Right lobe of liver (tissue), 6 donors: Measurements from ENCODE around the gene MON2. TPM values are rescaled to one million over a fixed set of nuclear protein-coding genes. Genes with fewer than 3 reads are reported as not detected.

Experiments
- ATAC-seq, 4 donors: fragments of 200-7000 bp; cut with Tn5 transposase; one replicate each; pipeline ENCODE4 v1.9.1; 2020; ENCODE audit warnings: mild to moderate bottlenecking in 4 of 4, moderate library complexity in 4 of 4
- DNase-seq, 3 donors: peaks; one replicate each; pipeline ENCODE4 v3.0.0-alpha.2; 2020
- H3K27ac ChIP-seq, 3 donors: fragments of 200-600 bp; one replicate each; pipeline ENCODE4 v1.8.0; 2022
- H3K27me3 ChIP-seq, 2 donors: fragments of 200-600 bp; one replicate each; pipeline ENCODE4 v1.8.0; 2022
- H3K36me3 ChIP-seq, 4 donors: fragments of 200-600 bp; sonication (generic) in 1 of 4; one replicate each; pipeline versions ENCODE4 v1.5.1 to v1.8.0; 2017 to 2022; ENCODE audit warnings: control low read depth in 1 of 4
- H3K4me1 ChIP-seq, 4 donors: fragments of 200-600 bp; sonication (generic) in 1 of 4; one replicate each; pipeline versions ENCODE4 v1.5.1 to v1.8.0; 2017 to 2022; ENCODE audit warnings: control low read depth in 1 of 4
- H3K4me3 ChIP-seq, 3 donors: fragments of 200-600 bp; one replicate each; pipeline ENCODE4 v1.8.0; 2022
- H3K9me3 ChIP-seq, 4 donors: fragments of 200-600 bp; sonication (generic) in 1 of 4; one replicate each; pipeline versions ENCODE4 v1.5.1 to v1.8.0; 2017 to 2022; ENCODE audit warnings: control low read depth in 1 of 4
- POLR2A ChIP-seq: fragments of 450-650 bp; IDR thresholded peaks from one replicate; pipeline ENCODE4 v1.6.1; 2017; ENCODE audit warnings: antibody characterized with exemption, mild to moderate bottlenecking
- WGBS: methylation state at CpG from one replicate; pipeline ENCODE4 v1.1.6; 2018; ENCODE audit warnings: low coverage, low lambda C conversion rate; ENCODE audit not compliant: insufficient coverage; ENCODE audit errors: missing lambda C conversion rate; 5-methylcytosine and 5-hydroxymethylcytosine counted together
- intact Hi-C, 2 donors: fragments of 100-400 bp; cut with DNase I; formaldehyde crosslinking; loops; one replicate each; pipeline versions ENCODE4 v1.11.2 to v1.14.1; 2022
- total RNA-seq, 6 experiments: library from RNA; depleted of rRNA in 2 of 6; stranded (reverse); fragments of >200 nt in 2 of 6; fragmentation: NEBNext Ultra II Directional in 3 of 6; extraction: Animal tissue kit (Norgen Biotek cat#: 25700) in 3 of 6; gene quantifications; one replicate each; pipeline versions ENCODE4 v1.1.0 to v1.2.4, GENCODE V29; 2016 to 2023
- TF ChIP-seq, protein P1 (sequence below), 4 donors: fragments of 200-600 bp in 3 of 4; fragments of 450-650 bp in 1 of 4; IDR thresholded peaks; one replicate each; pipeline versions ENCODE4 v1.5.1 to v1.8.0; 2016 to 2022; ENCODE audit warnings: antibody characterized with exemption in 4 of 4, mild to moderate bottlenecking in 2 of 4
- donor health status: DM: no; HTN: yes; CAD: no.
- donor health status: DM: no; HTN: no; CAD: no.
- donor health status: DM: no; HTN: no; CAD: no.
- donor health status: DM: no; HTN: yes; CAD: no.
- donor health status: DM: no; HTN: yes; CAD: no.

The MON2 gene
- total RNA-seq, 6 experiments from 2014 or later = 26.6 to 37.4 (median 30.5) TPM

DNA sequence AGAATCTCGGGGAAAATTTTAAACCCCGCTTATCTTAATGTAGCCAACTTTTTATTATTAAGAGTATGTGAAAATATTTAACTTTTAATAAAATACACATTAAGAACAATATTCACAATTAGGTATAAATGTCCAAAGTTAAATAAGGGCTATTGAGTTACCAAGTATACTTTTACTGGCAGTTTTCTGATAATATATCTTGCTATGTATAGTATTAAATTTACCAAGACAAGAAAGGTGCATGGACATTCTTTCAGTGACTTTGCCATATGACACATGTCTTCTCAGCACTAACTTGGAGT is 115.4 kb downstream of the MON2 start:
- Histone ChIP-seq H3K4me1 (no peaks in the 10 kb centered on the region), H3K9me3 (no peaks in the 10 kb centered on the region), H3K4me3 (no peak overlapping the region), H3K36me3 (peaks cover 0 to 3% (median 0%) of the 10 kb centered on the region in 4 donors), H3K27ac (no peak overlapping the region), H3K27me3 (no peaks in the 10 kb centered on the region)
- TF ChIP-seq, protein P1, sequence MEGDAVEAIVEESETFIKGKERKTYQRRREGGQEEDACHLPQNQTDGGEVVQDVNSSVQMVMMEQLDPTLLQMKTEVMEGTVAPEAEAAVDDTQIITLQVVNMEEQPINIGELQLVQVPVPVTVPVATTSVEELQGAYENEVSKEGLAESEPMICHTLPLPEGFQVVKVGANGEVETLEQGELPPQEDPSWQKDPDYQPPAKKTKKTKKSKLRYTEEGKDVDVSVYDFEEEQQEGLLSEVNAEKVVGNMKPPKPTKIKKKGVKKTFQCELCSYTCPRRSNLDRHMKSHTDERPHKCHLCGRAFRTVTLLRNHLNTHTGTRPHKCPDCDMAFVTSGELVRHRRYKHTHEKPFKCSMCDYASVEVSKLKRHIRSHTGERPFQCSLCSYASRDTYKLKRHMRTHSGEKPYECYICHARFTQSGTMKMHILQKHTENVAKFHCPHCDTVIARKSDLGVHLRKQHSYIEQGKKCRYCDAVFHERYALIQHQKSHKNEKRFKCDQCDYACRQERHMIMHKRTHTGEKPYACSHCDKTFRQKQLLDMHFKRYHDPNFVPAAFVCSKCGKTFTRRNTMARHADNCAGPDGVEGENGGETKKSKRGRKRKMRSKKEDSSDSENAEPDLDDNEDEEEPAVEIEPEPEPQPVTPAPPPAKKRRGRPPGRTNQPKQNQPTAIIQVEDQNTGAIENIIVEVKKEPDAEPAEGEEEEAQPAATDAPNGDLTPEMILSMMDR (IDR thresholded peaks at IDR 0.05) = no peak
- TF ChIP-seq POLR2A = no peak
- intact Hi-C loops = no loop called here
- ATAC-seq = no peak
- WGBS = 10% methylated on average over 2 of the region's 2 CpGs
- DNase-seq = no peak

DNA sequence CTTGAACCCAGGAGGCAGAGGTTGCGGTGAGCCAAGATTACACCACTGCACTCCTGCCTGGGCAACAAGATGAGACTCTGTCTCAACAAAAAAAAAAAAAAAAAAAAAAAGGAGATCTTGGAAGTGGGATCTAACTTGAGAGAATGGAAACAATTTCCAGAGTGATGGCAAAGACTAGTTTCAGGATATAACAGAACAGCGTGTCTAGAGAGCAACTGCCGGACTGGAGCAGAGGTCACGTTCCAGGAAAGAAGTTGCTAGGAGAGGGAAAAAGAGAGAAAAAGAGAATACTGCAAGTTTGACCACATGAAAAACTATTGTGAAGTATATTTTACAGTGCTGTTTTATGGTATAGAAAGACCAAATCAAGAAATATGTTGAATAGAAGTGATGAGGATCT is 118.0 kb downstream of the MON2 start:
- intact Hi-C loops = no loop called here
- Histone ChIP-seq H3K36me3 (no peaks in the 10 kb centered on the region), H3K4me3 (no peak overlapping the region), H3K4me1 (no peaks in the 10 kb centered on the region), H3K27ac (no peak overlapping the region), H3K27me3 (no peaks in the 10 kb centered on the region), H3K9me3 (no peaks in the 10 kb centered on the region)
- ATAC-seq = peak in 3 of 4 donors; percentile 35 to 53 (median 42)
- WGBS = 75% methylated on average over 4 of the region's 4 CpGs
- no peak for TF ChIP-seq POLR2A
- TF ChIP-seq, protein P1 (IDR thresholded peaks at IDR 0.05) = no peak
- DNase-seq = no peak

DNA sequence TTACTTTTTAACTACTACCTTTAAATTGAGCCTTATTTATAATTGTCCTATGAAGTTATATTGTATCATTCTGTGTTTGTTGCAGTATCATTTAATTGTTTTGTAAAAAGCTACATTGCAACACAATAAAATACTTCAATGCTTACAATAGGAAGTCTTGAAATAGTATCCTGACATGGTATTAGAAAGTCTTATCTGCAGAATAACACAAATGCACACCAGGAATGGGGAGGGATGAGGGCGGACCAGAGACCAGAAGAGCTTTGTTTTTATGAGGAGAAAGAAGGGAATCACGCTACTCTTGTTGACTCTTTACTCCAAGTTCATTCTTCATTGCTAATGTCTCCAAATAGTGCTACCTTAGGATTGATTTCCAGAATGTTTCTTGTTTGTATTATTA is 120.2 kb downstream of the MON2 start:
- Histone ChIP-seq H3K27me3 (no peaks in the 10 kb centered on the region), H3K27ac (no peak overlapping the region), H3K4me3 (no peak overlapping the region), H3K9me3 (no peaks in the 10 kb centered on the region), H3K36me3 (no peaks in the 10 kb centered on the region), H3K4me1 (no peaks in the 10 kb centered on the region)
- no peak for TF ChIP-seq POLR2A
- TF ChIP-seq, protein P1 (IDR thresholded peaks at IDR 0.05) = no peak
- intact Hi-C loops = no loop called here
- 68% methylated on average over 2 of the region's 2 CpGs for WGBS
- ATAC-seq (no peak), DNase-seq (no peak)

DNA sequence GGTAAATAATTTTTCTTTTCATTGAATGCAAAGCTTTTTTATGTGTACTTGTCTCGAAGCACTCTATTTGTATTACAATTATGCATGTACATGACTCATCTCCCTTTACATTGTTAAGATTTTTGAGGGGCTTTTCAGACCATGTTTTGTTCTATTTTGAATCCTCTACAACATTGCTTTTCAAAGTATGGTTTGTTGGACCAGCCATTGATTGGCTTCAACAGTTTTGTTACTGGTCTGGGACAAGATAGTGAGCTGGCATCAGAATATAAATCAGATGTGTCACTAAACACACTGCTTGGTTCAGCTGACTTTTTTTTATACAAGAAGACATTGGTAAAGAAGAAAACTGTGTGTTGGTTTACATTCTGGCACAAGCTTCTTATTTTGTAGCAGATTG is 122.3 kb downstream of the MON2 start:
- no peak for ATAC-seq
- H3K27ac ChIP-seq = no peak overlapping the region
- no peaks in the 10 kb centered on the region for H3K4me1 ChIP-seq
- no peaks in the 10 kb centered on the region for H3K9me3 ChIP-seq
- H3K4me3 ChIP-seq = no peak overlapping the region
- no peaks in the 10 kb centered on the region for H3K27me3 ChIP-seq
- no peak for DNase-seq
- TF ChIP-seq, protein P1 (IDR thresholded peaks at IDR 0.05) = no peak
- no peak for TF ChIP-seq POLR2A
- peaks cover 0 to 3% (median 0%) of the 10 kb centered on the region in 4 donors for H3K36me3 ChIP-seq
- WGBS = 90% methylated on average over 1 of the region's 1 CpG
- intact Hi-C loops = no loop called here

DNA sequence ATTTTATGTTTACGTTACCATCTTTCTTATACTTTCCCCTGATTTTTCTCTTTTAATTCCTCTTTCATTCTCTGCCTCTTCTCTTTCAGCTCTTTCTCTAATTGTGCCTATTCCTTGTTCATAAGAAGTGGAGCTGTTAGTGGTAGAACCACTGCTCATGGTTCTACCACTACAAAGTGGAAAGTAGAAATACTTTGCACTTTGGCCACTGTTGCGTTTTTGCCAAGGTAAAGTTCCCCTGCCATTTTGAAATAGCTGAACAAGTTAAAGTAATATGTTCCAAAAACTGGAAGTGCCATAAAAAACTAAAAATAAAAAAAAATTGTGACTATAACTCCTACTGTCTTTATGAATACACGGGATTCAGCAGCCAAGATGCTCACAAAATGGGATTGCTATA is 130.6 kb downstream of the MON2 start:
- TF ChIP-seq POLR2A = no peak
- TF ChIP-seq, protein P1 (IDR thresholded peaks at IDR 0.05) = no peak
- Histone ChIP-seq H3K27me3 (no peaks in the 10 kb centered on the region), H3K4me1 (peaks cover 0 to 6% (median 2%) of the 10 kb centered on the region in 4 donors), H3K36me3 (peaks cover 0 to 3% (median 0%) of the 10 kb centered on the region in 4 donors), H3K9me3 (no peaks in the 10 kb centered on the region), H3K4me3 (no peak overlapping the region), H3K27ac (peak overlapping the region in 1 of 3 donors; percentile 4)
- intact Hi-C loops = no loop called here
- WGBS = 76% methylated on average over 3 of the region's 3 CpGs
- ATAC-seq = peak; percentile 39 to 68 (median 54)
- peak in 1 of 3 donors; percentile 55 for DNase-seq
